AG09319 (cell line): ENCODE data around the gene TTBK2.
"Not testable (repeated sequence)": the region's sequence is repeated elsewhere in the genome, so short reads cannot be mapped to it uniquely, and the experiment has no call there.

Source experiments
- DNase-seq: peaks from one replicate; pipeline ENCODE4 v3.0.0-alpha.2; 2010; ENCODE audit warnings: low read depth; ENCODE audit errors: extremely low read depth
- TF ChIP-seq, protein P1 (sequence below): IDR thresholded peaks from 2 replicates; pipeline ENCODE4 v1.5.1; 2011; ENCODE audit warnings: low read depth, mild to moderate bottlenecking, inconsistent platforms, low read length, moderate library complexity

The TTBK2 gene

GRCh38 chr15:42782716-42783115 is 137.9 kb downstream of the TTBK2 start:
- TF ChIP-seq, protein P1, sequence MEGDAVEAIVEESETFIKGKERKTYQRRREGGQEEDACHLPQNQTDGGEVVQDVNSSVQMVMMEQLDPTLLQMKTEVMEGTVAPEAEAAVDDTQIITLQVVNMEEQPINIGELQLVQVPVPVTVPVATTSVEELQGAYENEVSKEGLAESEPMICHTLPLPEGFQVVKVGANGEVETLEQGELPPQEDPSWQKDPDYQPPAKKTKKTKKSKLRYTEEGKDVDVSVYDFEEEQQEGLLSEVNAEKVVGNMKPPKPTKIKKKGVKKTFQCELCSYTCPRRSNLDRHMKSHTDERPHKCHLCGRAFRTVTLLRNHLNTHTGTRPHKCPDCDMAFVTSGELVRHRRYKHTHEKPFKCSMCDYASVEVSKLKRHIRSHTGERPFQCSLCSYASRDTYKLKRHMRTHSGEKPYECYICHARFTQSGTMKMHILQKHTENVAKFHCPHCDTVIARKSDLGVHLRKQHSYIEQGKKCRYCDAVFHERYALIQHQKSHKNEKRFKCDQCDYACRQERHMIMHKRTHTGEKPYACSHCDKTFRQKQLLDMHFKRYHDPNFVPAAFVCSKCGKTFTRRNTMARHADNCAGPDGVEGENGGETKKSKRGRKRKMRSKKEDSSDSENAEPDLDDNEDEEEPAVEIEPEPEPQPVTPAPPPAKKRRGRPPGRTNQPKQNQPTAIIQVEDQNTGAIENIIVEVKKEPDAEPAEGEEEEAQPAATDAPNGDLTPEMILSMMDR: no peak
- no peak for DNase-seq

DNA sequence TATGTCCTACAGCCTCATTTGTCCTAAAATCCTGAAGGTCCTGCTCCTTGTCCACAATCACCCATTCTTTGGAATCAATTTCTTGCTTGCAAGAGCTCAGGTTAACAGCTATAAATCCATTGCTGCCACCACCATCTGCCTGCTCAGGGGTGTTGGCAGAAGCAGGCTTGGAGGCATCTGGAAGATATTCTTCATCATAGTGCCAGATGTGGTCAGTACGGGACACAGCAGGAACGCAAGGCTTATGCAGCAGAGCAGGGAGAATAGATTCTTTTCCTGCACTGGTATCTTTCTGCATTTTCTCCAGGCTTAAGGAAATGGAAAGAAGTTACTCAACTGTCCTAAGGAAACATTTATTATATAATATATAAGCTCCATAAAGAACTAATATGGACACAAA is 145.2 kb downstream of the TTBK2 start:
- no peak for DNase-seq
- TF ChIP-seq, protein P1: no peak

- no peak for DNase-seq
- TF ChIP-seq, protein P1: no peak
Observed at GRCh38 chr15:42772901-42773300, 147.7 kb downstream of the TTBK2 start.

DNA sequence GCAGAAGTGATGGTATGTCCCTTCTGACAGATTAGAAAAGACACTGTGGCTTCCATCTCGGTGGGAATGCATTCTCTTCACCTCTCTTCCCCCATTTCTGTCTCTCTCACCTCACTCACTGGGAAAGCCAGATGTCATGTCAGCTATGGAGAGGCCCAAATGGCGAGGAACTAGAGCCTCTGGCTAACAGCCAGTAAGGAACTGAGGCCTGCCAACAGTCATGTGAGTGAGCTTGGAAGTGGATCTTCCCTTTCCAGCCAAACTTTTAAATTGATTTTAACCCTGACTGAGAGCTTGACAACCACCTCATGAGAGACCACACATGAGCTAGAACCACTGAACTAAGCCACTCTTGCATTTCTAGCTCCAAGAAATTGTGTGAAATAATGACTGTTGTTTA is 148.4 kb downstream of the TTBK2 start:
- DNase-seq: no peak
- TF ChIP-seq, protein P1: no peak

- DNase-seq: not testable (repeated sequence)
Observed at GRCh38 chr15:42766109-42766508, 154.5 kb downstream of the TTBK2 start.

DNA sequence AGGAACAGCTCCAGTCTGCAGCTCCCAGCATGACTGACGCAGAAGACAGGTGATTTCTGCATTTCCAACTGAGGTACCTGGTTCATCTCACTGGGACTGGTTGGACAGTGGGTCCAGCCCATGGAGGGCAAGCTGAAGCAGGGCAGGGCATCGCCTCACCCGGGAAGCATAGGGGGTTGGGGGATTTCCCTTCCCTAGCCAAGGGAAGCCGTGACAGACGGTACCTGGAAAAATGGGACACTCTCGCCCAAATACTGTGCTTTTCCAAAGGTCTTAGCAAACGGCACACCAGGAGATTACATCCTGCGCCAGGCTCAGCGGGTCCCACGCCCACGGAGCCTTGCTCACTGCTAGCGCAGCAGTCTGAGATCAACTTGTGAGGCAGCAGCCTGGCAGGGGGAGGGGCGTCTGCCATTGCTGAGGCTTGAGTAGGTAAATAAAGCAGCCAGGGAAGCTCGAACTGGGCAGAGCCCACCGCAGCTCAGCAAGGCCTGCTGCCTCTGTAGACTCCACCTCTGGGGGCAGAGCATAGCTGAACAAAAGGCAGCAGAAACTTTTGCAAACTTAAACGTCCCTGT is 156.3 kb downstream of the TTBK2 start:
- not testable (repeated sequence) for DNase-seq

GRCh38 chr15:42761813-42762212 is 158.8 kb downstream of the TTBK2 start:
- DNase-seq: not testable (repeated sequence)

DNA sequence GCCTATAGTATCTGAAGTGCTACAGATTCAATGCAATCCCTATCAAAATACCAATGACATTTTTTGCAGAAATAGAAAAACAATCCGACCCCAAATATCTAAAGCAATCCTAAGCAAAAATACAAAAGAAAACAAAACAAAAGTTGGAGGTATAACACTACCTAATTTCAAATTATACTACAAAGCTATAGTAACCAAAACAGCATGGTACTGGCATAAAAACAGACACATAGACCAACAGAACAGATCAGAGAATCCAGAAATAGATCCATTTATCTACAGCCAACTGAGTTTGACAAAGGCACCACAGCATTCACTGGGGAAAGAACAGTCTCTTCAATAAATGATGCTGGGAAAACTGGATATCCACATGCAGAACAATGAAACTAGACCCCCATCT is 159.8 kb downstream of the TTBK2 start:
- TF ChIP-seq, protein P1: no peak
- DNase-seq: no peak

DNA sequence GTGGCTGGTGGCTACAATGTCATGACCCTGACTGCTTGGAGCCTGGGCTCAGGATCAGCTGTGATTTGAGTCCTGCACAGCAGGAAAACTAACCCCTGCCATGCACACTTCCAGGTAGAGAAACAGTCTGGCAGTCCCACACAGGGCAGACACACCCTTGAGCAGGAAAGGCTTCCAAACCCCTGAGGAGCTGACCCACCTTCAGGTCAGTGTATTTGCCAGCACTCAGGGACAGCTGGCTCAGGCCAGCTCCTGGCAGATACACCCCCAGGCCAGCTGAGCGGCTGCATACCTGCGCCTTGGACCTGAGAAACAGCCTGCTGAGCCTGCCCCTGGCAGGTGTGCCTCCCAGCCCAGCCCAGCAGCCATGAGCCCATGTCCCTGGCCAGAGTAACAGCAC is 161.5 kb downstream of the TTBK2 start:
- DNase-seq: no peak
- TF ChIP-seq, protein P1: no peak
